Activated CD8-positive, alpha-beta memory T cell treated with anti-CD3 and anti-CD28 coated beads for 48 hours (primary cell): ENCODE results near the gene ACOT4.
A peak's percentile ranks its signal among the peaks of the same experiment; 100 is the strongest.
"Not testable (repeated sequence)": the region's sequence is repeated elsewhere in the genome, so short reads cannot be mapped to it uniquely, and the experiment has no call there.

Source experiments
- DNase-seq, 3 experiments: peaks; one replicate each; pipeline ENCODE4 v3.0.0-alpha.2; 2020; ENCODE audit warnings: low read depth in 2 of 3, low spot score in 2 of 3

ACOT4 gene

GRCh38 chr14:73591690-73592449 is at the start of gene ACOT4:
TSS of gene ACOT4 (plus strand) at chr14:73591873. CDS start at chr14:73591960, 87 bp downstream.
- DNase-seq: no peak

GRCh38 chr14:73542961-73543360 is 48.7 kb upstream of the ACOT4 start:
- DNase-seq: not testable (repeated sequence)

- not testable (repeated sequence) for DNase-seq
These were observed 46.3 kb upstream of the ACOT4 start for GRCh38 chr14:73545353-73545752.

- not testable (repeated sequence) for DNase-seq
These were observed 42.6 kb upstream of the ACOT4 start for GRCh38 chr14:73549097-73549496.

- not testable (repeated sequence) for DNase-seq
These were observed 41.7 kb upstream of the ACOT4 start for GRCh38 chr14:73549889-73550524.

- DNase-seq: no peak
These were observed 37.8 kb upstream of the ACOT4 start for GRCh38 chr14:73553845-73554244.

- not testable (repeated sequence) for DNase-seq
These were observed 34.5 kb upstream of the ACOT4 start for GRCh38 chr14:73557201-73557600.

- not testable (repeated sequence) for DNase-seq
These were observed 33.4 kb upstream of the ACOT4 start for GRCh38 chr14:73558238-73558637.

- not testable (repeated sequence) for DNase-seq
These were observed 29.4 kb upstream of the ACOT4 start for GRCh38 chr14:73562256-73562655.

- not testable (repeated sequence) for DNase-seq
These were observed 29.0 kb upstream of the ACOT4 start for GRCh38 chr14:73562696-73563095.

- DNase-seq: not testable (repeated sequence)
These were observed 25.2 kb upstream of the ACOT4 start for GRCh38 chr14:73566431-73566830.

GRCh38 chr14:73566935-73567334 is 24.7 kb upstream of the ACOT4 start:
- not testable (repeated sequence) for DNase-seq

GRCh38 chr14:73567358-73567757 is 24.3 kb upstream of the ACOT4 start:
- no peak for DNase-seq

GRCh38 chr14:73567951-73568885 is 23.5 kb upstream of the ACOT4 start:
- DNase-seq: no peak

GRCh38 chr14:73568886-73569184 is 22.8 kb upstream of the ACOT4 start:
- not testable (repeated sequence) for DNase-seq

GRCh38 chr14:73569185-73569958 is 22.3 kb upstream of the ACOT4 start, which contains the start of gene ACOT2:
TSS of gene ACOT2 (plus strand) at chr14:73569213. CDS start at chr14:73569241, 28 bp downstream.
- peak; percentile 45 to 67 (median 55) for DNase-seq

GRCh38 chr14:73570913-73571312 is 20.8 kb upstream of the ACOT4 start:
- peak in 2 of 3 experiments; percentile 27 to 39 for DNase-seq

GRCh38 chr14:73573034-73573433 is 18.6 kb upstream of the ACOT4 start:
- not testable (repeated sequence) for DNase-seq

GRCh38 chr14:73573740-73574139 is 17.9 kb upstream of the ACOT4 start:
- DNase-seq: not testable (repeated sequence)

GRCh38 chr14:73574251-73574650 is 17.4 kb upstream of the ACOT4 start:
- DNase-seq: not testable (repeated sequence)

GRCh38 chr14:73576391-73576790 is 15.3 kb upstream of the ACOT4 start:
- DNase-seq: no peak
